Measurements from ENCODE around the gene SF3B2. TPM values are rescaled to one million over a fixed set of nuclear protein-coding genes. Genes with fewer than 3 reads are reported as not detected.
"Not testable (repeated sequence)": the region's sequence is repeated elsewhere in the genome, so short reads cannot be mapped to it uniquely, and the experiment has no call there.

The SF3B2 gene
- total and polyA plus RNA-seq, 8 donors: 122 to 233 (median 211) TPM

DNA sequence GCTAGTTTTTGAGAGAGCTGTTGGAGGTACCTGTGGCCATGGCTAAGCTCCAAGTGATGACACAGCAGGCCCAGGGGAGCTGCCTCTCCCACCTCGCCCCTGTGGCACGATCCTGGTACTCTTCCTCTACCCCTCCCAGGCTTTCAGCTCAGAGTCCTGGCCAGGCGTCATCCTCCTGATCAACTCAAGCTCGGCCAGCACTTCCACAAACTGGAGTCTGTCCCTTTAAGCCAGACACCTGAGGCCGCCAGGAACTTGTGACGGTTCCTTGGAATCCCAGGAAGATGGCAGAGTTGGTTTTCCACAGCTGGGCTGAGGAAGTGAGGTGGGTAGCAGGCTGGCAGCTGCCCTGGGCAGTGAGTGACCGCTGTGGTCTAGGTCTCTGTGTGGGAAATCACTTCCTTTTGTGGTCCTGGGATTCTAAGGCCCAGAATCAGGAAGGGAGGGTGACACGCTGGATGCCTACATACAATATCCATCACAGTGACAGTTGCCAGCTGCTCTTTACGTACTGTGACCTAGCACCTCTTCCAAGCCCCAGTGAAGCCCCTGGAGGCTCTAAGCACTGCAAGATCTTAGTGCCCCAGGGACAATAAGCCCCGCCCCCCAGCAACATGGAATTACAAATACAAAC is 43.6 kb upstream of the SF3B2 start:
- Histone ChIP-seq H3K4me3 (no peak overlapping the region), H3K27ac (no peak overlapping the region), H3K27me3 (peaks cover 10 to 36% of the 10 kb centered on the region in 2 donors), H3K36me3 (peaks cover 0 to 22% of the 10 kb centered on the region in 2 donors), H3K4me1 (peaks cover 0 to 19% of the 10 kb centered on the region in 2 donors), H3K9me3 (no peaks in the 10 kb centered on the region)
- TF ChIP-seq, protein P1, sequence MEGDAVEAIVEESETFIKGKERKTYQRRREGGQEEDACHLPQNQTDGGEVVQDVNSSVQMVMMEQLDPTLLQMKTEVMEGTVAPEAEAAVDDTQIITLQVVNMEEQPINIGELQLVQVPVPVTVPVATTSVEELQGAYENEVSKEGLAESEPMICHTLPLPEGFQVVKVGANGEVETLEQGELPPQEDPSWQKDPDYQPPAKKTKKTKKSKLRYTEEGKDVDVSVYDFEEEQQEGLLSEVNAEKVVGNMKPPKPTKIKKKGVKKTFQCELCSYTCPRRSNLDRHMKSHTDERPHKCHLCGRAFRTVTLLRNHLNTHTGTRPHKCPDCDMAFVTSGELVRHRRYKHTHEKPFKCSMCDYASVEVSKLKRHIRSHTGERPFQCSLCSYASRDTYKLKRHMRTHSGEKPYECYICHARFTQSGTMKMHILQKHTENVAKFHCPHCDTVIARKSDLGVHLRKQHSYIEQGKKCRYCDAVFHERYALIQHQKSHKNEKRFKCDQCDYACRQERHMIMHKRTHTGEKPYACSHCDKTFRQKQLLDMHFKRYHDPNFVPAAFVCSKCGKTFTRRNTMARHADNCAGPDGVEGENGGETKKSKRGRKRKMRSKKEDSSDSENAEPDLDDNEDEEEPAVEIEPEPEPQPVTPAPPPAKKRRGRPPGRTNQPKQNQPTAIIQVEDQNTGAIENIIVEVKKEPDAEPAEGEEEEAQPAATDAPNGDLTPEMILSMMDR (IDR thresholded peaks at IDR 0.05): no peak
- DNase-seq (no peak), ATAC-seq (no peak)
- intact Hi-C loops (cut with DNase I): no loop called here

DNA sequence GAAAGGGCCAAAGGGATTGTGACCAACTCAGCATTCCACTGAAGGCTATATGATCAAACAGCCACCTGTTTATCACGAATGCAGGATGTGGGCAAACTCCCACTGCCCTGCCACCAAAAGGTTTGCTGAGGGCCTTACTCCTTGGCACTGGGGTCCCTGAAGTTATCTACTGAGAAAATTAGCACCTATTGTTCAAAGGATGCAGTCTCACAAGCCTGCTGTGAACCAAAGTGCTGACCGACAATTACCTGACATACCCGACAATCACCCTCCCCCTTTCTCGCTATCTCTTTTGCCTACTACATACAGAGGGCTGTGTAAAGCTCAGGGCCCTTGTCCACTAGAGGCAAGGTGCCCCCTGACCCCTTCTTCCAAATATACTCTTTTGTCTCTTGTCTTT is 42.1 kb upstream of the SF3B2 start:
- H3K36me3 ChIP-seq; ATAC-seq; H3K9me3 ChIP-seq; H3K27ac ChIP-seq; intact Hi-C loops (cut with DNase I); H3K4me3 ChIP-seq; DNase-seq: not testable (repeated sequence)
- H3K4me1 ChIP-seq: peaks cover 0 to 18% of the 10 kb centered on the region in 2 donors
- peaks cover 10 to 40% of the 10 kb centered on the region in 2 donors for H3K27me3 ChIP-seq

DNA sequence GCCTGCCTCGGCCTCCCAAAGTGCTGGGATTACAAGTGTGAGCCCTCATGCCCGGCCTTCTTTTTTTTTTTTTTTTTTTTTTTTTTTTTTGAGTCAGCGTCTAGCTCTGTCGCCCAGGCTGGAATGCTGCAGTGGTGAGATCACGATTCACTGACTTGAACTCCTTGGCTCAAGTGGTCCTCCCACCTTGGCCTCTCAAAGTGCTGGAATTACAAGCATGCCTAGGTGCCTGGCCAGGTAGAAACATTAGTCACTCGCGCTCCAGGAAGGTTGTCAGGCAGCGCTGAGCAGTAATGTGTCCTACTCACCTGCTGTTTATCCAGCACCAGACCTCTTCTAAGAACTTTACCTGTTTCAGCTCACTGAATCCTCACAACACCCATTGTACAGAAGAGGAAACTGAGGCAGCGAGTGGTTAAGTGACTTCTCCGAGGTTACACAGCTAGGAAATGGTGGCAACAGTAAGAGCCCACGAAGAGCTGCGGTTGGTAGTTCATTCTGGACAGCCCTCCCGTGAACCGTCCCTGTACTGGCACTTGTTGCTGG is 40.9 kb upstream of the SF3B2 start:
- Histone ChIP-seq H3K9me3 (no peaks in the 10 kb centered on the region), H3K4me3 (peak overlapping the region in 1 of 2 donors; percentile 19), H3K36me3 (no peaks in the 10 kb centered on the region), H3K27ac (peak overlapping the region; percentile 63 to 70), H3K4me1 (peaks cover 0 to 18% of the 10 kb centered on the region in 2 donors), H3K27me3 (peaks cover 10 to 40% of the 10 kb centered on the region in 2 donors)
- DNase-seq: peak; percentile 22 to 85 (median 59)
- intact Hi-C loops (cut with DNase I): no loop called here
- TF ChIP-seq, protein P1 (IDR thresholded peaks at IDR 0.05): no peak
- peak; percentile 95 for ATAC-seq

DNA sequence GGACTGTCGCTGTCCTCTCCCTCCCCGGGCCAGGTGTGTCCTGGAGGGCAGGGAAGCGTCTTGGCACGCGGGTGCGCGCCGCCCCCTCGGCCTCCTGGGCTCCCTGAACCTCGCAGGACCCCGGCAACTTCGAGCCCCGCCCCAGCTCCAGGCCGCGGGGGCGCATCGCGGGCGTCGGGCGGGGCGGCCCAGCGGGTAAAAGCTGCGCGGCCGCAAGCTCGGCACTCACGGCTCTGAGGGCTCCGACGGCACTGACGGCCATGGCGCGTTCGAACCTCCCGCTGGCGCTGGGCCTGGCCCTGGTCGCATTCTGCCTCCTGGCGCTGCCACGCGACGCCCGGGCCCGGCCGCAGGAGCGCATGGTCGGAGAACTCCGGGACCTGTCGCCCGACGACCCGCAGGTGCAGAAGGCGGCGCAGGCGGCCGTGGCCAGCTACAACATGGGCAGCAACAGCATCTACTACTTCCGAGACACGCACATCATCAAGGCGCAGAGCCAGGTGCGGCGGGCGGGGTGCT is 40.3 kb upstream of the SF3B2 start, which contains the start of gene CST6:
Gene CST6, plus strand, starts transcription at position 224 of the 519 bp plus-strand sequence. Its CDS starts 37 bp downstream, at position 261.
- Histone ChIP-seq H3K36me3 (no peaks in the 10 kb centered on the region), H3K27me3 (peaks cover 10 to 40% of the 10 kb centered on the region in 2 donors), H3K4me3 (peak within 1 kb of the TSS; percentile 2 to 19), H3K4me1 (peaks cover 0 to 18% of the 10 kb centered on the region in 2 donors), H3K9me3 (no peaks in the 10 kb centered on the region), H3K27ac (peak within 1 kb of the TSS; percentile 63 to 70)
- DNase-seq (peak in 1 of 4 donors; percentile 82), ATAC-seq (peak; percentile 18)
- intact Hi-C loops (cut with DNase I): no loop called here
- TF ChIP-seq, protein P1 (IDR thresholded peaks at IDR 0.05): no peak

DNA sequence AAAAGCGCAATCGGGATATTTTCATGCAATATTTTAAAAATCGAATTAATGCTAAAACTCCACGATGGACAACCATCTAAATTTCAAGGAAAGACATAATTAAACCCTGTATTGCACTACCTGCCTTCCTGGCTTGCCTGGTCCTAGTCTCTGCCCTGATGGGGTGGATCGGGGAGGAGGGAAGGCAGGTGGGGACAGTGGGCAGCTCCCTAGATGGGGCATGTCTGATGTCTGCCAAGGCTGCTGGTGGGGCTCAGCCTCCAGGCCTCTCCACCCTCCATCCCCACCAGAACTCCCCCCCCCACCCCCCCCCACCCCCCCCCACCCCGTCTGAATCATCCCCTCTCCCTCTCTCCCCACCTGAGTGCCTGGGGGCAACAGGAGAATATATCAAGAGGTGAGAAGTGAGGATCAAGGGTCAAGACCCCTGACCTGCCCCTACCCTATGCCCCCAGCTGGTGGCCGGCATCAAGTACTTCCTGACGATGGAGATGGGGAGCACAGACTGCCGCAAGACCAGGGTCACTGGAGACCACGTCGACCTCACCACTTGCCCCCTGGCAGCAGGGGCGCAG is 39.7 kb upstream of the SF3B2 start:
- no peaks in the 10 kb centered on the region for H3K9me3 ChIP-seq
- no peak for ATAC-seq
- peak in 1 of 4 donors; percentile 8 for DNase-seq
- TF ChIP-seq, protein P1 (IDR thresholded peaks at IDR 0.05): no peak
- intact Hi-C loops (cut with DNase I): no loop called here
- H3K36me3 ChIP-seq: no peaks in the 10 kb centered on the region
- peak overlapping the region in 1 of 2 donors; percentile 19 for H3K4me3 ChIP-seq
- peak overlapping the region in 1 of 2 donors; percentile 70 for H3K27ac ChIP-seq
- H3K4me1 ChIP-seq: peaks cover 0 to 18% of the 10 kb centered on the region in 2 donors
- H3K27me3 ChIP-seq: peaks cover 10 to 40% of the 10 kb centered on the region in 2 donors

Measured in left lung (tissue), 10 donors.